ENCODE results near the gene SNAPC2.
"Not testable (repeated sequence)": the region's sequence is repeated elsewhere in the genome, so short reads cannot be mapped to it uniquely, and the experiment has no call there.

SNAPC2 gene

DNA sequence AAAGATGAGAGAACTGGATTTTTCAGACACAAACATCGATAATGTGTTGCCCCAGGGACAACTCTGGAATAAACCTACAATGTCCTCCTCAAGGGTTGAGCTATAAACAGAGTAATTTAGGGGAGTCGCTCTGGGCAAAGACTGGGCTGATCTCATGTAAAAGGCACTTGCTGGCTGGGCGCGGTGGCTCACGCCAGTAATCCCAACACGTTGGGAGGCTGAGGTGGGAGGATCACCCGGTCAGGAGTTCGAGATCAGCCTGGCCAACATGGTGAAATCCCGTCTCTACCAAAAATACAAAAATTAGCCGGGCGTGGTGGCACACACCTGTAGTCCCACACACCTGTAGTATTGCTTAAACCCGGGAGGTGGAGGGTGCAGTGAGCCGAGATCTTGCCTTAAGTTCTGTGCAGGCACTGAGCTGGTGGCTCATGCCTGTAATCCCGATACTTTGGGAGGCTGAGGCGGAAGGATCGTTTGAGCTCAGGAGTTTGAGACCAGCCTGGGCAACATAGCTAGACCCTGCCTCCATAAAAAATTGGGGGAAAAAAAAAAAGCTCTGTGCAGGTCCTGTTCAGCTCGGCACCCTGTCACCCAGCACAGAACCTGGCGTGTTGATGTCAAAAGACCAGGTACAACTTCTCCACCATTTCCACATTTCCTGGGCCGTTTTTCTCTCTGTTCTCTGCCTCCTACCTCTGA, 21.9 kb downstream of the SNAPC2 start:
- no peak for DNase-seq

DNA sequence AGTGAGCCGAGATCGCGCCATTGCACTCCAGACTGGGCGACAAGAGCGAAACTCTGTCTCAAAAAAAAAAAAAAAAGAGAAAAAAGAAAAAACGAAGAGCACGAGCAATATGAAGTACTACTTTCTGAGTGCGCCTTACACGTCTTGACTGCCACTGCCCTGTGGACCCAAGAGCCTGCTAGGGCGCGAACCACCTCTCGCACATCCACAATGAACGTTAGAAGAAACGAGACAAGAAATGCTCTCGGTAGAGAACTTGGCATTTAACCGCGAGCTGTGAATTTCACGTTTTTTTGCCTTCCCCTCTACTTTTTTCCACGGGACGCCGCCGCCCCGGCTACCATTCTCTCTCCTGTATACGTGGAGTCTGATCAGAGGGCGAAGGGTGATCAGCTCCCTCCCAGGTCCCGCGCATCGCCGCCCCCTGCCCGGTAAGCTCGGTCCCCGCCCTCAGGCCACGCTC, 22.9 kb downstream of the SNAPC2 start:
- DNase-seq = no peak

DNA sequence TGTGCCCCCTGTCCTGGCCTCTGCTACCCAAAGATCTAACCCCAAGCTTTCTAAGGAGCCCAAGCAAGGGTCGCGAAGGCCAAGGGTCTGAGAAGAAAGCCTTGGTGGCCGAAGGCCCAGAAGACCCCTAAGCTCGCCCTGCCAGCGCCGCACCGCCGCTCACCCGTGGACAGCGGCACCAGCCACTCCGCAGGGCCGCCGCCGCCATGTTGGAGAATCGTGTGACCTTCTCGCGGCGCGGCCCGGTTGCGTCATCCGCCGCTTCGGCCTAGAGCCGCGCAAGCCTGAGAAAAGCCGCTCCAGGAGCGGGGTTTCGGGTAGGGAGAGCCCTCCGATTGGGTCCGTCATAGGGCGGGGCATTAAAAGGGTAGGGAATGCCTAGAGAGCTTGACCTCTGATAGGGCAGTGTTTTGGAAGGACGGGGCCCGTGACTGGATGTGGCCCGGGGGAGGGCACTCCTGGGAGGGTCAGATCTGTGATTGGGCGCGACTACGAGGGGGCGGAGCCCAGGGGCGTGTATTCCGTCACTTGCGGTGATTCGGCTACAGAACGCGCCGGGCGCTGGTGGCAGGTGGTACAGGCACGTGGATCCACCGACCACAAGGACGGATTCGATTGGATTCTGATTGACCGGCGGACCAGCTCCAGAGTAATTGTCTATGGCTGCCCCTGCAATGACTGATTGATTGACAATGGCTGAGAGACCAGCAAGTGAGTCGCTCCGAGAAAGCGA, 23.5 kb downstream of the SNAPC2 start, which contains the start of gene TIMM44:
TSS of gene TIMM44 (minus strand) at position 223 of the 733 bp plus-strand sequence. CDS start at position 208, 15 bp downstream.
- DNase-seq = peak; percentile 99

- DNase-seq = peak; percentile 85
These were observed 24.1 kb downstream of the SNAPC2 start for GRCh38 chr19:7944177-7944761.

DNA sequence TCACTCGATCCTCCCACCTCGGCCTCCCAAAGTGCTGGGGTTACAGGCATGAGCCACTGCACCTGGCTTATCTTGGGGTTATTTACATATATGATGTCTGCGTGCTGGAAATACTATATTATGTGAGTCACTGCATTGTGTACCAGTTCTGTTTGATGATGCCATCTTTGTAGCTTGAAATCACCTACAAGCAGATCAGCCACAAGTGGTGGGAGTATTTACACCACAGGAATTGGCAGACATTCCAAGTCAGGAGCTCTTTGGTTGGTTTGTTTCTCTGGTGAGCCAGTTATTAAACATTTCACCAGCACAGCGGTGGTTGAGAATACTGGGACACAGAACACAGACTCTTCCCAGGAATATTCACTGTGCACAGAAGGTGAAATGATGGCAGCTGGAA, 27.8 kb downstream of the SNAPC2 start:
- no peak for DNase-seq

DNA sequence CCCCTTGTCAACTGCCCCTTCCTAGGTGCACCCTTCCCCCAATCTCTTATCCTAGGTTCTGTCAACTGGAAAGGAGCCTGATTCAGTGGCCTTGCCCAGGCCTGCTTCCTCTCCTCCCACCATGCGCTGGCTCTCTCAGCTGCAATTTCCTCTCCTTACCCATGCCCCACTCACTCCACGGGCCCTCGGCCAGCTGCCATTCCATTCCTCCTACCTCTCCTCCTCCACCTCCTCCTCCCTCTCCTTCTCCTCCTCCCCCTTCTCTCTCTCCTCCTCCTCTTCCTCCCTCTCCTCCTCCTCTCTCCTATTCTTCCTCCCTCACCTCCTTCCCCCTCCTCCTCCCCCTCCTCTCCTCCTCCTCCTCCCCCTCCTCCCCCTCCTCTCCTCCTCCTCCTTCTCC, 32.9 kb downstream of the SNAPC2 start:
- no peak for DNase-seq

DNA sequence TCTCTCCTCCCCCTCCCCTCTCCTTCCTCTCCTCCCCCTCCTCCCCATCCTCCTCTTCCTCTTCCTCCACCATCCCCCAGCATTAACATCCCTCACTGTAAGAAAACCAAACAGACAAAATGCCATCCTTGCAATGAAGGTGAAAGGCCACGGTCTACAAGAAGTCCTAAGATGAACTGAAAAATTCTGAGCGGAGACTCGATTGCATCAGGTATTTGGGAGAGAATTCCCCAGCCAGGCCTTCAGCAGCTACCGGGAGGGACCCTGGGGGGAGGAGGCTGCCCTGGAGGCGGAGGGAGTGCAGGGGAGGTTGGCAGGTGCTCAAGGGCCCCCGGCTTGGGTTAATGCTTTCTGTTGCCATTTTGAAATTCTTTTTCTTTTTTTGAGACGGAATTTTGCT, 33.4 kb downstream of the SNAPC2 start:
- DNase-seq = no peak

DNA sequence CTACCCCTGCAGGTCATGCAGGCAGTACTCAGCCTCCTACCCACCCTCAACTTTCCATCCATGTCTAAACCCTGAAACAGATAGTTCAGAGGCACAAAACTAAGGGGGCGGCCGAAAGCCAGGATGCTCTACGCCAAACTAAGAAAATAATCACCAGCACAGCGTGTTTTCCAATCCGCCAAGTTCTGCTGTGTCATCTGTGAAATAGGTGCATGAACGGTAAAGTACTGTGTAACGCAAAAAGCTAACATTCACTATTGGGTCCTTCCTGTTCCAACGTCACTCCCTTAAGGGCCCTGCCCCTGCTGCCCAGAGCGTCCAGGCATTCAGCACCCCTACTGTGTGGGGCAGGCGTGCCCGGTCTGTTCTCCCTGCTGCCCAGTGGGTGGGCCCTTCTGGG, 35.6 kb downstream of the SNAPC2 start:
- no peak for DNase-seq

DNA sequence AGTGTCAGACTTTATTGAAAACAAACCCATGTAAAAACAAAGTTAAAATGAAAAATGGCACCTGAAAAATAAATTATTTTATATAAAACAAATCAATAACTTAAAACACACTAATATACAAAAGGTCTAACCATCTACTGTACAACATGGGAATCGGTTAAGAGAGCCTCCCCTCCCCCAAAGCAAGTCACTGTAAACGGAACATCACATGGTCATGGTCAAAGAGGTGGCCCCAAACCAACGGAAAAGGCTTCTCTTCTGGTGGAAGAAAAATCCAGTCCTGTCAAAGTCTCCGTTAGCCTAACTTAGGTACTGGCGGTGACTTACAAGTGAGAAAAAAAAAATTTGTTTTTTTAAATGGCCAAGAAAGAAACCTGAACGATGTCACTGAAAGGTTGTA, 39.1 kb downstream of the SNAPC2 start:
- DNase-seq = no peak

DNA sequence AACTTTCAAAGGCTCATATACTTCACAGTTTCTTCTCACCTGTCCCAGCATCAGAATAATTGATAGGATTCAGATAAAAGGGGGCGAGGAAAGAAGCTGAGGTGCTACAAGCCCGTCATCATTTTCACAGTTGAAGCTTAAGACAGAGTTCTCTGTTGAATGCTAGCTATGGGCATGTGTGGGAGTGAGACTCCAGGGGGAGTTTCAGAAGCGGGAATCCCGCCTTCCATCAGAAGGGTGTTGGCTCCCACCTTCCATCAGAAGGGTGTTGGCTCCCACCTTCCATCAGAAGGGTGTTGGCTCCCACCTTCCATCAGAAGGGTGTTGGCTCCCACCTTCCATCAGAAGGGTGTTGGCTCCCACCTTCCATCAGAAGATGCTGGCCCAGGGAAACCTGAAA, 40.9 kb downstream of the SNAPC2 start:
- not testable (repeated sequence) for DNase-seq

- DNase-seq = no peak
These were observed 41.9 kb downstream of the SNAPC2 start for GRCh38 chr19:7961920-7962626.

GRCh38 chr19:7962644-7963268, 42.6 kb downstream of the SNAPC2 start:
- no peak for DNase-seq

DNA sequence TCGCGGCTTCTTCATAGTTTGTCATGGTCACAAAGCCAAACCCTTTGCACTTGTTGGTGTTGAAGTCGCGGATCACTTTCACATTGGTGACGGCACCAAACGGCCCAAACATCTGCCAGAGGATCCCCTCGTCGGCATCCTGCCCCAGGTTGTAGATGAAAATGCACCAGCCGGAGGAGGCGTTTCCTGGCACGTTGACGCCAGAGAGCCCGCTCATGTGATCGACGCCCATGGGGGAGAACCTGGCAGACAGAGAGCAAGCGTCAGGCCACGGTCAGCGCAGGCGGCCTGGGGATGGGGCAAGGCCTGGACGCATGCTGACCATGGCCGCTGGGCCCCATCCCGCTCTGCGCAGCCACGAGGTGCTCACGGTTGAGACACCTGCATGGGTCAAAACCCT, 43.4 kb downstream of the SNAPC2 start:
- no peak for DNase-seq

DNA sequence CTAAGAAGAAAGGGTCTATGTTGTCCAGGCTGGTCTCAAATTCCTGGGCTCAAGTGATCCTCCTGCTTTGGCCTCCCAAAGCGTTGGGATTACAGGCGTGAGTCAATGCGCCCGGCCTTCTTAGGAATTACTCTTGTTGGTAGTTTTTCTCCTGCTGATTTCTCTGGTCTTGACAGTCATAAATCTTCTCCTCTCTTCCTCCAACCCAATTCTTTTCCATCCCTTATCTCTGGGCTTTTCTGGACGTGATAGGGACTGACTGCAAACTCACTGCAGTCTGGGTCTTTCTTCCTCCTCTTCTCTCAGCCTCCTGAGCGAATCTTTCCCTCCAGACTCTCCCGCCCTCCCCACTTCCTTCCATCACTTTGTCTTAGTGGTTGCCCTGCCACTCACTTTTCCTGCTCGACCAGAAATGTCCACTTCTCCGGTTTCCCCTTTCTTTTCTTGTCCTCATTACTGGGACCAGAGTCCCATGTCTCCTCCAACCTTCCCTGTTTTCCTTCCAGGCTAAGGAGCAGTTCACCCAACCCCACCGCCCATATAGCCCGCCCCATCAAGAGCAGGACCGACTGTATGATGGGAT, 45.2 kb downstream of the SNAPC2 start:
- DNase-seq = no peak

DNA sequence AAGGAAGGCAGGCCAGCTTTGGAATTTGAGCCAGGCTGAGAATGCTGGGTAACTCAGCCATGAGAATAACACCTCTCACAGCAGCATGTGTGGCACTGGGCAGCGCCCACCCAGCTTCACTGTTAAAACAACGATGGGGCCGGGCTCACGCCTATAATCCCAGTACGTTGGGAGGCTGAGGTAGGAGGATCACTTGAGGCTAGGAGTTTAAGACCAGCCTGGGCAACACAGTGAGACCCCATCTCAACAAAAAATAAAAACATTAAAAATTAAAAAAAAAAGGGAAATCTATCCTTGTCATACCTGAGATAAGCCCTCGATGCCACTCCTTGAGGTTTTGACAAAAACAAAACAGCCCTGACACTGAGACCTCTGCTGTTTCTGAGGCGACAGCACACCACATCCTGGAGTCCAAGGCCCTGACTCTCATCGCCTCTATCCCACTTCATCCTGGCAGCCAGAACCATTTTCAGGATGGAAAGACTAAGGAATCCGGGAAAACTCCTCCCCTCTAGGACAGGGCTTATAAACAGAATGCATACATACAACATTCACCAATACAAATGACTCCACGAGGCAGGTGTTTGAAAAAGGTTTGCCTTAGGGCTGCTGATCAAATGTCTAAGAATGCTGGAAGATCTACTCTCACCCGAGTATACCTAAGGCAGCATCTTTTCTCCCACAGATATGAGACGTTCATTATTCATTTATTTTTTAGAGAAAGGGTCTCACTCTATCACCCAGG, 46.0 kb downstream of the SNAPC2 start:
- no peak for DNase-seq

GRCh38 chr19:7968008-7968795, 48.1 kb downstream of the SNAPC2 start:
- DNase-seq = no peak

DNA sequence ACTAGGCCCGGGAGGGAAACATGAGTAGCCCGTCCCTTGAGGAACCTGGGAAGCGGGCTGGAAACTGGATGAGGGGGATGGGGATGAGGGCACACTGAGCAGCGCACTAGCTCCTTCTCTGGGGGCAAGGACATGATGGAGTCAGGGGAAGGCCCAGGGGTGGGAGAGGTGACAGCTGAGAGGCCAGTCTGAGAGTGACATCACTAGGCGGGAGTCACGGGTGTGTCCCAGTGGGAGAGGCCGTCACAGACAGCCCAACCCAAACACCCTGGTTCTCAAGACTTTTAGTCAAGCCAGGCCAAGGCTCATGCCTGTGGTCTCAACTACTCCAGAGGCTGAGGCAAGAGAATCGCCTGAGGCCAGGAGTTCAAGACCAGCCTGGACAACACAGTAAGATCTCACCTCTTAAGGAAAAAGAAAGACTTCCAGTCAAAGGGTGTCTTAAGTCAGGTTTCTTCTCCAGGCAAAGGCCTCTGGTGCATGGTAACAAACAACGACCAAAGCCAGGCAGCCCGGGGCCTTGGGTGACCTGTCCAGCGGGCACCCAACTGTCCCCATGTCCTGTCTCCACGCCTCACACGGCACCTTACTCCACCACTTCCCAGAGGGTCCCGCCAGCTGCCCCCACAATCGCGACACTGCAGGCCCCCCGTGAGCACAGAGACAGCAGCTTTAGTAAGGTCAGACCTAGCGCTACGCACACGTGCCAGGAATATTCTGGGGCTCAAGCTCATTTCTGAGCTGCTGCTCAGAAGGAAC, 48.8 kb downstream of the SNAPC2 start:
- DNase-seq = no peak

DNA sequence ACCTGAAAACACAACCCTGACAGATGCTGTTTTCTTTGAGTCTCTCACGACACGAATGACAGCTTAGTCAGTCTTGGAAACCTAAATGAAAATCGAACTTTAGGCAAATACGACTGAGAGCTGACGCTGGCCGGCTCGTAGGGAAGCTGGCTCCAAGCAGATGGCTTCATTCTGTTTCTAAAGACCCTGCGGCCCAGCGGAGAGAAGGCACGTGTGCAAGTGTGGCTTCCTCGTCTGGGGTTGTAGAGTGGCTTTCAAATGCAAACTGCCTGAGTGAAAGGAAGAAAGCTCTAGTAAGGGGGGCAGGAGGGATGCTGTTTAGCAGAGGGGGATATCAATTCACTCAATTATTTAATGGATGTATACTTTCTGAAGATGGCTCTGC, 49.4 kb downstream of the SNAPC2 start:
- no peak for DNase-seq

GRCh38 chr19:7970716-7971448, 50.7 kb downstream of the SNAPC2 start:
- DNase-seq = peak; percentile 38
